ENCODE measurements around the gene INIP. TPM values are rescaled to one million over a fixed set of nuclear protein-coding genes. Genes with fewer than 3 reads are reported as not detected.

INIP gene
- total and polyA plus RNA-seq, 2 of the 13 experiments (the other 11 are each of a cell fraction or from before 2014, with no cell fraction given), result 13.6 to 28.6 TPM

DNA sequence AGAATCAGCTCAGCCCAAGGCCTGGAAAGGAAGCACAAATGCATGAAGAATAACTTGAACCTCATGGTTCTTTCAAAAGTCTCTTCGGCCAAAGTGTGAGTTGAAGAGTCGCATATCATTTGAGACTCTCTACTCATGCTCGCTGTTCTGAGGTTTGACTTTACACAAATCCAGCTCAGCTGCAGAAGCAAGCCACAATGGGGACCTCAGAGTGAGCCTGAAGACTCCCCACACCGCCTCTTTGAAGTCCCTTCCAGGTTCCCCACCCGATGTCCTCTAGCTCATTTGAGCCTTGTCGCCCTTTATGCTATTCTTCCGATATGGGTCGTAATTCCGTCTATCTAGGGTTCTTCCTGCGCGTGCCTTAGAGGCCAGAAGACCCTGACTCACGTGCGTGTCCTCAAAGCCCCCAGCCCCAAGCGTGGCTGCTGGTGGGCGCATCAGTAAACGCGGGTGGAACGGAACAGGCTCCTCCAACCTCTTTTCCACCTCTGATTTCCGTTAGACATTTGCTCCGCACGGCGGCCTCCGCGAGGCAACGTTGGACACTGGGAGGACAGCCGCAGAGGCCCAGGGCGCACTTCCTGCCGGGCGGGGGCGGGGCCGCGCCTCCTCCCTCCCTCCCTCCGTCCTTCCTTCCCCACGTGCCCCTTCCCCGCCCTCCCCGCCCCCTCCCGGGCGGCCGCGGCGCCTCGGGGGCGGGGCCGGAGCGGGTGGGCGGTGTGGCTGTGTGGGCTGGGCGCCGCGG, 32.3 kb upstream of the INIP start, which contains the start of gene SNX30 (continued):
- peak; percentile 65; the same call in 1 of the 2 replicates for TF ChIP-seq ZNF710 (CRISPR knock-in tag; IDR thresholded peaks at IDR 0.05; ENCODE audit: borderline replicate concordance)
- no peak for TF ChIP-seq STAT5B (CRISPR knock-in tag; IDR thresholded peaks at IDR 0.05)
- no peak for TF ChIP-seq ZNF44 (CRISPR knock-in tag; IDR thresholded peaks at IDR 0.05)
- TF ChIP-seq MBD4 (IDR thresholded peaks at IDR 0.05; ENCODE audit: borderline replicate concordance, low read length), result no peak
- TF ChIP-seq HNRNPLL (IDR thresholded peaks at IDR 0.05; ENCODE audit: low read depth, low read length, poor library complexity, severe bottlenecking), result peak; percentile 64
- TF ChIP-seq ZNF24 (IDR thresholded peaks at IDR 0.05), result no peak
- TF ChIP-seq, protein P1, sequence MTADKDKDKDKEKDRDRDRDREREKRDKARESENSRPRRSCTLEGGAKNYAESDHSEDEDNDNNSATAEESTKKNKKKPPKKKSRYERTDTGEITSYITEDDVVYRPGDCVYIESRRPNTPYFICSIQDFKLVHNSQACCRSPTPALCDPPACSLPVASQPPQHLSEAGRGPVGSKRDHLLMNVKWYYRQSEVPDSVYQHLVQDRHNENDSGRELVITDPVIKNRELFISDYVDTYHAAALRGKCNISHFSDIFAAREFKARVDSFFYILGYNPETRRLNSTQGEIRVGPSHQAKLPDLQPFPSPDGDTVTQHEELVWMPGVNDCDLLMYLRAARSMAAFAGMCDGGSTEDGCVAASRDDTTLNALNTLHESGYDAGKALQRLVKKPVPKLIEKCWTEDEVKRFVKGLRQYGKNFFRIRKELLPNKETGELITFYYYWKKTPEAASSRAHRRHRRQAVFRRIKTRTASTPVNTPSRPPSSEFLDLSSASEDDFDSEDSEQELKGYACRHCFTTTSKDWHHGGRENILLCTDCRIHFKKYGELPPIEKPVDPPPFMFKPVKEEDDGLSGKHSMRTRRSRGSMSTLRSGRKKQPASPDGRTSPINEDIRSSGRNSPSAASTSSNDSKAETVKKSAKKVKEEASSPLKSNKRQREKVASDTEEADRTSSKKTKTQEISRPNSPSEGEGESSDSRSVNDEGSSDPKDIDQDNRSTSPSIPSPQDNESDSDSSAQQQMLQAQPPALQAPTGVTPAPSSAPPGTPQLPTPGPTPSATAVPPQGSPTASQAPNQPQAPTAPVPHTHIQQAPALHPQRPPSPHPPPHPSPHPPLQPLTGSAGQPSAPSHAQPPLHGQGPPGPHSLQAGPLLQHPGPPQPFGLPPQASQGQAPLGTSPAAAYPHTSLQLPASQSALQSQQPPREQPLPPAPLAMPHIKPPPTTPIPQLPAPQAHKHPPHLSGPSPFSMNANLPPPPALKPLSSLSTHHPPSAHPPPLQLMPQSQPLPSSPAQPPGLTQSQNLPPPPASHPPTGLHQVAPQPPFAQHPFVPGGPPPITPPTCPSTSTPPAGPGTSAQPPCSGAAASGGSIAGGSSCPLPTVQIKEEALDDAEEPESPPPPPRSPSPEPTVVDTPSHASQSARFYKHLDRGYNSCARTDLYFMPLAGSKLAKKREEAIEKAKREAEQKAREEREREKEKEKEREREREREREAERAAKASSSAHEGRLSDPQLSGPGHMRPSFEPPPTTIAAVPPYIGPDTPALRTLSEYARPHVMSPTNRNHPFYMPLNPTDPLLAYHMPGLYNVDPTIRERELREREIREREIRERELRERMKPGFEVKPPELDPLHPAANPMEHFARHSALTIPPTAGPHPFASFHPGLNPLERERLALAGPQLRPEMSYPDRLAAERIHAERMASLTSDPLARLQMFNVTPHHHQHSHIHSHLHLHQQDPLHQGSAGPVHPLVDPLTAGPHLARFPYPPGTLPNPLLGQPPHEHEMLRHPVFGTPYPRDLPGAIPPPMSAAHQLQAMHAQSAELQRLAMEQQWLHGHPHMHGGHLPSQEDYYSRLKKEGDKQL (CRISPR knock-in tag; IDR thresholded peaks at IDR 0.05; ENCODE audit: low read depth), result no peak
- no peak for TF ChIP-seq SP1 (IDR thresholded peaks at IDR 0.05)
- TF ChIP-seq SP1 (CRISPR knock-in tag; IDR thresholded peaks at IDR 0.05), result peak; percentile 80
- TF ChIP-seq ZNF232 (CRISPR knock-in tag; IDR thresholded peaks at IDR 0.05; ENCODE audit: borderline replicate concordance), result peak; percentile 68; the same call in 1 of the 2 replicates
- TF ChIP-seq GATA4 (IDR thresholded peaks at IDR 0.05; ENCODE audit: borderline replicate concordance, low read depth), result peak; percentile 54; the same call in 1 of the 2 replicates
- TF ChIP-seq CENPT (CRISPR knock-in tag; IDR thresholded peaks at IDR 0.05; ENCODE audit: low read depth), result no peak
- TF ChIP-seq ZNF337 (CRISPR knock-in tag; IDR thresholded peaks at IDR 0.05; ENCODE audit: borderline replicate concordance, low read depth), result no peak
- no peak for TF ChIP-seq ZNF75D (CRISPR knock-in tag; IDR thresholded peaks at IDR 0.05; ENCODE audit: borderline replicate concordance)
- TF ChIP-seq MEIS2 (CRISPR knock-in tag; IDR thresholded peaks at IDR 0.05), result no peak; the same call in 1 of the 2 replicates
- TF ChIP-seq SMARCE1 (IDR thresholded peaks at IDR 0.05; ENCODE audit: borderline replicate concordance), result no peak
- no peak for TF ChIP-seq ATM (IDR thresholded peaks at IDR 0.05; ENCODE audit: borderline replicate concordance)
- peak; percentile 99 for TF ChIP-seq ZNF263 (CRISPR knock-in tag; IDR thresholded peaks at IDR 0.05)
- TF ChIP-seq PATZ1 (CRISPR knock-in tag; IDR thresholded peaks at IDR 0.05), result peak; percentile 90
- peak; percentile 74; the same call in 1 of the 2 replicates for TF ChIP-seq ZNF430 (CRISPR knock-in tag; IDR thresholded peaks at IDR 0.05)
- no peak for TF ChIP-seq CREB1 (IDR thresholded peaks at IDR 0.05)
- no peak for TF ChIP-seq CREB1 (CRISPR knock-in tag; IDR thresholded peaks at IDR 0.05)
